Stimulated activated CD4-positive, alpha-beta T cell treated with anti-CD3 and anti-CD28 coated beads, Interleukin-15, amount 100 ng/mL, for 48 hours (primary cell): Measurements from ENCODE around the gene PLEKHA5.
"Not testable (repeated sequence)": the region's sequence is repeated elsewhere in the genome, so short reads cannot be mapped to it uniquely, and the experiment has no call there.

Experiments used
- DNase-seq, 2 donors: peaks; one replicate each; pipeline ENCODE4 v3.0.0-alpha.2; 2020; ENCODE audit warnings: low read depth in 2 of 2

Gene PLEKHA5

DNA sequence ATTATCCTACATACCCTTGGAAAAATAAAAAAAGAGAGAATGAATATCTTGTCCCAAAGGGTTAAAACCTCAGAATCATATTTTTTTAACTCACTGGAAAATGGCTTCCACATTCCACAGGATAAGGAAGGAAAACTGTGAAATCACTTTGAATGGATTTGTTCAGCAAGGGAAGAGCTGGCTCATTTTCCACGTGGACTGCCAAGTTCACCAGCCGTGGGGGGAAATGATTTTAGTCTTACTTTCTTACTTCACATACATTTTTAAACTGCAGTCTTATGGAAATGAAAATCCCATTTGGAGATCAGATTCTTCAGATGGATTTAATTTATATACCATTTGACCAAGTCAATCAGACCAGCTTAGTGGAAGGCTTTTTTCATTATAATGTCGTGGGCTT is 279.8 kb downstream of the PLEKHA5 start:
- no peak for DNase-seq

DNA sequence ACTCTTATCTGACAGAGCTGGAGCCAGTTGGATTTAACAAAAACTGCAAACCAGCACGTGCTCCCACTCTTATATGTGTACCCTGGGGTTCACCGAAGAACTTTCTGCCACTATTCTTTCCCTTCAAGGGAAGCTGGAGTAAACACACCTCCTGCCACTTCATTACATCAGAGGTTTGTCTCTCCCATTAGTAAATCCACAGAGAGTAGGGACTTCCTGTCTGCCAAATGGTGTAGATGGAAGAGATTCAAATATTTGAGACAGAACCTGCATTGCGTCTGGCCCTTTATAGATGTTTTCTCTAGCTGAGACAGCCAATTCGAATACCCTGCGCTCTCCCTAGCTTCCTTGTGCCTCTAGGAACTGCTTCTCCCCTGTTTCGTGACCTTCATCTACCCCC is 280.7 kb downstream of the PLEKHA5 start:
- DNase-seq: no peak

DNA sequence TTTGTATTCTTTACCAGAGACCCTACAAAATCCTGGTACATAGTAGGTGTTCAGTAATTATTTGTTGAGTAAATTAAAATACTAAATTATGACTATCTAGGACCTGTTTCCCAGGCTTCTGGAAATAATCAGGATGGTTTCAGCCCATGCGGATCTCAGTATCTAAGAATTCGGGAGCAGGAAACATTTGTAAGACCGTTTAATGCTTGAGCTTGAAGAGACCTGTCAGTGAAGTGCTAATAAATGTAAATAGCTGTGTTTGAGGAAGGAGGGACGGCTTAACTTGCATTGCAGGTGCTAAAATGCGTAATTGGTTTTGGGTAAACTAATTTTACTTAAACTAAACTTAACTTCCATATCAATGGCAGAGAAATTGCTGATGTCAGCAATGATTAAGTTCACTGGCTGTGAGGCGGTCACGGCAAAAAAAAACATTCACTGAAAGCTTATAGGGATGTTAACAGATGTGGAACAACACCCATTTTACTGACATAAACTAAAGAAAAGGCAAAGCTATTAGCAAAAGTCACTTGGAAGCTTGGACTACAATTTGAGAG is 281.2 kb downstream of the PLEKHA5 start:
- DNase-seq: no peak

DNA sequence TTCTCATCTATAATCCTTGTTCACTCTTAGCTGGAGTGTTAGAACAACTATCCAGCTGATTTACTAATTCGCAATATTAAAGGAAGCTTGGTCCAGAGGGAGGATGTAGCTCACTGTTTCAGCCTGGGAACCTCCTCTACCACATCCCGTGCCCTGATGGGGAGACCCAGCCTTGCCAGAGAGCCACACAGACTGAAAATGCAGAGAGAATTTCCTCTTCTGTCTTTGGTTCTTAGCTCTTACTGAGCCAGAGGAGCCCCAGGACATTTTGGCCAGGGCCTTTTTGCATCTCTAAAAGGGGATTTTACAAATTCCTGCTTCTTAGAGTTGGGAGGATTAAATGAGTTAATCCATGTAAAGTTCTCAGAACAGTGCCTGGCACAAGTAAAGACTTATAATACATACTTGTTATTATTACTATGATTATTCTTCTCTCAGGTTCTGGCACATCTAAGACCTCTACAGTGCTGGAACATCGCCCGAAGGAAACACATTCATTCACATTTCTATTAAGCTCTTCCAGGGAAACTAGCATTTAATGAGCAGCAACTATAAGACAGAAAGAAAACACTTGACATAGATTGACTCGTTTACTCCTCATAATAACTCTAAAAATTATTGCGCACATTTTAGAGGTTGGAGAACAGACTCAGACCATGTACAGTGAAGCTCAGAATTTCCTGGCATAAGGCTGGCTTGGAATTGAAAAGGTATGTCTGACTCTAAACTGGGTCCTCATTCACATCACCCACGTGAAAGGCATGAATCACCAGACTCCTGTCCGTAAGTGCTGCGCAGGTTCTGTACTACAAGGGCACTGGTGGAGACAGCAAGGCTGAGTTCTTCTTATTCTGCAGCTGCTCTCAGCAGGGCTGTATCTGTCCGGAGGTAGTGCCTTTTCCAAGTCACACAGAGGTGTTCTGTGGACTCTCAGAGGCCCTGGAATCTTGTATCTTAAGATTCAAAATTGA is 282.0 kb downstream of the PLEKHA5 start:
- no peak for DNase-seq

DNA sequence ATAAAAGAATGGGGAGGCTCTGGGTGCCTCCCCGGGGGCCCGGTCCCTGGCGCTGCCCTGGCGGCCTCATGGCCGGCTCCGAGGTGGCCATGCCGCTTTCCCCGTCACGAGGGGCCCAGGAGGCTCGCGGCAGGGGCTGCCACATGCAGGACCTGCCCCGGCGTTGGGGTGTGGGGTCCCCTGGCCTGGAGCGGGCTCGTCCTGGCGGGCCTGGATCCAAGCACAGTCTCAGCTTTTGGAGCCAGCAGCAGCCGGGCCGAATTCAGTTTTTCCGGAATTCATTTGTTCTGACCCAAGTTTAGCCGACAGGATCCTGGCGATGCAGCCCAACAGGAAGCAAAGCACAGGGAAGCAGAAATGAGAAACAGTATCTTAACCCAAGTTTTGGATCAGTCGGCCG is 283.3 kb downstream of the PLEKHA5 start:
- DNase-seq: no peak

DNA sequence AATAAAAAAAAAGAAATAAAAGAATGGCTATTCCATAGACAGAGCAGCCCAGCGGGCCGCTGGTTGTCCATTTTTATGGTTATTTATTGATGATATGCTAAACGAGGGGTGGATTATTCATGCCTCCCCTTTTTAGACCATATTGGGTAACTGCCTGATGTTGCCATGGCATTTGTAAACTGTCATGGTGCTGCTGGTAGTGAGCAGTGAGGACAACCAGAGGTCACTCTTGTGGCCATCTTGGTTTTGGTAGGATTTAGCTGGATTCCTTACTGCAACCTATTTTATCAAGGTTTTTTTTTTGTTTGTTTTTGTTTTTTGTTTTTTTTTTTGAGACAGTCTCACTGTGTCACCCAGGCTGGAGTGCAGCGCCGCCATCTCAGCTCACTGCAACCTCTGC is 284.0 kb downstream of the PLEKHA5 start:
- DNase-seq: not testable (repeated sequence)

DNA sequence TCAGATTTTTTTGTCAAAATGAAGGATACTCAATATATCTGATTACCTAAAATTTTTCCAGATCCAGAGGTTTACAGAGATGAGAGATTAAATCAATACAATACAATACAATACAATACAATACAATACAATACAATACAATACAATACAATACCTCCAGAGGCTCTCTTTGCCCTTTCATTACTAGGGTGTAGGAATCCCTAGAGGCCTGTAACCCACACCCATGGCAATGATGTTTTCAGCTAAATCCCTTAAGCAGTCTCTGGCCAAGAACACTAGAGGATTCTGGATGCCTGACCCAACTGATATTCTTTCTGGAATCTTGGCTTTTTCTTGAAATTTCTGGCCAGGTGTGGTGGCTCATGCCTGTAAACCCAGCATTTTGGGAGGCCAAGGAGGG is 286.0 kb downstream of the PLEKHA5 start:
- DNase-seq: no peak

DNA sequence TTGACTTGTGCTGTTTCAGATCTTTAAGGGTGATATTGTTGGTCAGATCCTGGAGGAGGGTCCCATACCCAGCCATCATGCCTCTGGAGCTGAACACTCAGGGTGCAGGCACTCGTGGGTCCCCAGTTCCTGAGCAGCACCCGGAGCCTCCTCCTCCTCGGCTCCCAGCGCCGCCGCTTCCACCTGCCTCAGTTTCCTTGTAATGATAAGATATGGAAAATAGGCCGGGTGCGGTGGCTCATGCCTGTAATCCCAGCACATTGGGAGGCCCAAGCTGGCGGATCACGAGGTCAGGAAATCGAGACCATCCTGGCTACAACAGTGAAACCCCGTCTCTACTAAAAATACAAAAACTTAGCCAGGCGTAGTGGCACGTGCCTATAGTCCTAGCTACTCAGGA is 289.6 kb downstream of the PLEKHA5 start:
- no peak for DNase-seq

DNA sequence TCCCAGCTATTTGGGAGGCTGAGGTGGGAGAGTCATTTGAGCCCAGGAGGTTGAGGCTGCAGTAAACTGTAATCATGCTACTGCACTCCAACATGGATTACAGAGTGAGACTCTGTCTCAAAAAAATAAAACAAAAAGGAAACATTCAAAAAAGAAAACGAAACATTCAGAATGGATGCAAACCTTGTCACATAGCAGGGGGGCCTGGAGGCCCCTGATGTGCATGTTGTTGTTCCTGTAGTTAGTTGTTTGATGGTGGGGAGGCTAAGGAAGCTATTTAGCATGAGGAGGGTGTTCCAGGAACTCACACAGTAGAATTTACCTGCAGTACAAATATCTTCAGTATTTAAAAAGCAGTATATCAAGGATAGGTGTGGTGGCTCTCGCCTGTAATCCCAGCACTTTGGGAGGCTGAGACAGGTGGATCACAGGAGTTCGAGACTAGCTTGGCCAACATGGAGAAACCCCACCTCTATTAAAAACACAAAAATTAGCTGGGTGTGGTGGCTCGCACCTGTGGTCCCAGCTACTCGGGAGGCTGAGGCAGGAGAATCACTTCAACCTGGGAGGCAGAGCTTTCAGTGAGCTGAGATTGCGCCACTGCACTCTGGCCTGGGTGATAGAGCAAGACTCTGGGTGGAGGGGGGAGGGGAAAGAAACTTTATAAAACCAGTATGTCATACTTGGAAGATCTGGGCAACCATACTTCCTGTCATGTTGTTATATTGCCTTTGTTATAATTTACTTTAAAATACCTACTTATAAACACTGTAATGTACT is 292.2 kb downstream of the PLEKHA5 start:
- DNase-seq: no peak

DNA sequence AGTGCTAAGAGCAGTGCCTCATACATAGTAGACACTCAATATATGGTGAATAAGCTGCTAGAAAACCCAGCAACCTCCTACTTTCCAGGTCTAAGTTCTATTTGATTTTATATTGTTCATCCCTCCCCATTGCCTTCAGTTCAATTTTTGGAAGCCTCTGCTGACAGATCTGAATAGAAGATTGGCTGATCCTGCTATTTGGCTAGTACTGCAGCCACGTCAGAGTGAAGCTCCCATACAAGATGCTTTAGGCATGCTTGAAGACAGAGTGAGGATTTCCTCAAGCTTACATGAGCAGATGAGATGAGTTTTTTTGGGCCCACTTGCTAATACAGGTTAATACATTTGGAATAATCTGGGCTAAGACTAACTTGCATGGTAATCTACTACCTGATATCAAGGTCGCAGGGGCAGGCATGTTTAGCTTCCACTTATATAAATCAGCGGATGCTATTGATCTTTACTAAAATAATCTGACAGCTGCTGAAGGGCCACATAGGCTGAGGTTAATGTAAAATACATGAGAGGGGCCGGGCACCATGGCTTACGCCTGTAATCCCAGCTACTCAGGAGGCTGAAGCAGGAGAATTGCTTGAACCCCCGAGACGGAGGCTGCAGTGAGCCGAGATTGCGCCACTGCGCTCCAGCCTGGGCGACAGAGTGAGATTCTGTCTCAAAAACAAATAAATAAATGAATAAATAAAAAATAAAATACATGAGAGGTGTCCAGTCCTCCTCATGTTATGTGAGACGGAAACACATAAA is 293.8 kb downstream of the PLEKHA5 start:
- DNase-seq: no peak
